WTC11 (cell line): ENCODE measurements around the gene GPBP1L1. TPM values are rescaled to one million over a fixed set of nuclear protein-coding genes. Genes with fewer than 3 reads are reported as not detected.
A peak's percentile ranks its signal among the peaks of the same experiment; 100 is the strongest.

Source experiments
- ARID4B ChIP-seq: sonication (generic); formaldehyde crosslinking; IDR thresholded peaks from 2 replicates; pipeline ENCODE4 v1.8.0; 2023; ENCODE audit warnings: missing genetic modification reagents, mild to moderate bottlenecking, borderline replicate concordance
- ATF3 ChIP-seq: sonication (generic); formaldehyde crosslinking; conservative IDR thresholded peaks from 2 replicates; pipeline ENCODE4 v1.8.1; 2022; ENCODE audit warnings: mild to moderate bottlenecking, missing genetic modification reagents
- ELF4 ChIP-seq: sonication (generic); formaldehyde crosslinking; IDR thresholded peaks from 2 replicates; pipeline ENCODE4 v1.8.1; 2022; ENCODE audit warnings: low read depth, mild to moderate bottlenecking, moderate library complexity, missing genetic modification reagents
- FOXP1 ChIP-seq: sonication (generic); formaldehyde crosslinking; IDR thresholded peaks from 2 replicates; pipeline ENCODE4 v1.8.0; 2022; ENCODE audit warnings: missing genetic modification reagents, mild to moderate bottlenecking, moderate library complexity, borderline replicate concordance
- MYBL2 ChIP-seq: sonication (generic); formaldehyde crosslinking; IDR thresholded peaks from 2 replicates; pipeline ENCODE4 v1.8.1; 2023; ENCODE audit warnings: mild to moderate bottlenecking, moderate library complexity, missing genetic modification reagents
- NR3C1 ChIP-seq: sonication (generic); formaldehyde crosslinking; conservative IDR thresholded peaks from 2 replicates; pipeline ENCODE4 v1.8.1; 2023; ENCODE audit warnings: low read depth, mild to moderate bottlenecking, missing genetic modification reagents
- SP1 ChIP-seq: sonication (generic); formaldehyde crosslinking; conservative IDR thresholded peaks from 2 replicates; pipeline ENCODE4 v1.8.1; 2022; ENCODE audit warnings: missing genetic modification reagents
- TEAD4 ChIP-seq: sonication (generic); formaldehyde crosslinking; IDR thresholded peaks from 2 replicates; pipeline ENCODE4 v1.8.0; 2022; ENCODE audit warnings: mild to moderate bottlenecking, missing genetic modification reagents
- ZNF121 ChIP-seq: sonication (generic); formaldehyde crosslinking; IDR thresholded peaks from 2 replicates; pipeline ENCODE4 v1.8.0; 2023; ENCODE audit warnings: missing genetic modification reagents
- ZNF396 ChIP-seq: fragments of 250-450 bp; sonication (Bioruptor Pico); IDR thresholded peaks from 2 replicates; pipeline ENCODE4 v1.8.0; 2021; ENCODE audit warnings: mild to moderate bottlenecking, moderate library complexity, borderline replicate concordance
- ZNF512 ChIP-seq: sonication (generic); formaldehyde crosslinking; IDR thresholded peaks from 2 replicates; pipeline ENCODE4 v1.8.1; 2022; ENCODE audit warnings: missing genetic modification reagents, borderline replicate concordance
- total RNA-seq: library from RNA; stranded (reverse); gene quantifications from 3 replicates; pipeline ENCODE4 v1.2.3, GENCODE V29; 2021
- TF ChIP-seq, protein P1 (sequence below): sonication (generic); formaldehyde crosslinking; IDR thresholded peaks from 2 replicates; pipeline ENCODE4 v1.8.1; 2022; ENCODE audit warnings: mild to moderate bottlenecking, moderate library complexity, missing genetic modification reagents
- TF ChIP-seq, protein P2 (sequence below): sonication (generic); formaldehyde crosslinking; IDR thresholded peaks from 2 replicates; pipeline ENCODE4 v1.8.1; 2022; ENCODE audit warnings: low read depth, missing genetic modification reagents, borderline replicate concordance
- TF ChIP-seq, protein P3 (sequence below): sonication (generic); formaldehyde crosslinking; IDR thresholded peaks from 2 replicates; pipeline ENCODE4 v1.8.0; 2022; ENCODE audit warnings: mild to moderate bottlenecking, missing genetic modification reagents
- TF ChIP-seq, protein P4 (sequence below): sonication (generic); formaldehyde crosslinking; IDR thresholded peaks from 2 replicates; pipeline ENCODE4 v1.8.1; 2023; ENCODE audit warnings: mild to moderate bottlenecking, missing genetic modification reagents, moderate library complexity
- TF ChIP-seq, protein P5 (sequence below): sonication (generic); formaldehyde crosslinking; IDR thresholded peaks from 2 replicates; pipeline ENCODE4 v1.8.1; 2022; ENCODE audit warnings: low read depth, mild to moderate bottlenecking, moderate library complexity, missing genetic modification reagents, borderline replicate concordance

The GPBP1L1 gene
- total RNA-seq, 1 experiment from 2014 or later, result 126 TPM

GRCh38 chr1:45583666-45584350, 102.5 kb downstream of the GPBP1L1 start, which contains the start of gene NASP (continued):
- peak; percentile 90; the same call in 1 of the 2 replicates for TF ChIP-seq ARID4B
- TF ChIP-seq, protein P1, sequence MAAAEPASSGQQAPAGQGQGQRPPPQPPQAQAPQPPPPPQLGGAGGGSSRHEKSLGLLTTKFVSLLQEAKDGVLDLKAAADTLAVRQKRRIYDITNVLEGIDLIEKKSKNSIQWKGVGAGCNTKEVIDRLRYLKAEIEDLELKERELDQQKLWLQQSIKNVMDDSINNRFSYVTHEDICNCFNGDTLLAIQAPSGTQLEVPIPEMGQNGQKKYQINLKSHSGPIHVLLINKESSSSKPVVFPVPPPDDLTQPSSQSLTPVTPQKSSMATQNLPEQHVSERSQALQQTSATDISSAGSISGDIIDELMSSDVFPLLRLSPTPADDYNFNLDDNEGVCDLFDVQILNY (CRISPR knock-in tag), result peak; percentile 61; the same call in 1 of the 2 replicates
- TF ChIP-seq, protein P2, sequence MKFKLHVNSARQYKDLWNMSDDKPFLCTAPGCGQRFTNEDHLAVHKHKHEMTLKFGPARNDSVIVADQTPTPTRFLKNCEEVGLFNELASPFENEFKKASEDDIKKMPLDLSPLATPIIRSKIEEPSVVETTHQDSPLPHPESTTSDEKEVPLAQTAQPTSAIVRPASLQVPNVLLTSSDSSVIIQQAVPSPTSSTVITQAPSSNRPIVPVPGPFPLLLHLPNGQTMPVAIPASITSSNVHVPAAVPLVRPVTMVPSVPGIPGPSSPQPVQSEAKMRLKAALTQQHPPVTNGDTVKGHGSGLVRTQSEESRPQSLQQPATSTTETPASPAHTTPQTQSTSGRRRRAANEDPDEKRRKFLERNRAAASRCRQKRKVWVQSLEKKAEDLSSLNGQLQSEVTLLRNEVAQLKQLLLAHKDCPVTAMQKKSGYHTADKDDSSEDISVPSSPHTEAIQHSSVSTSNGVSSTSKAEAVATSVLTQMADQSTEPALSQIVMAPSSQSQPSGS (CRISPR knock-in tag), result 0 out of 2 replicates have a peak, but pooled peaks have one; percentile 13
- no peak for TF ChIP-seq ATF3 (CRISPR knock-in tag)
- TF ChIP-seq FOXP1 (CRISPR knock-in tag), result peak; percentile 33
- no peak for TF ChIP-seq NR3C1 (CRISPR knock-in tag)
- TF ChIP-seq, protein P3, sequence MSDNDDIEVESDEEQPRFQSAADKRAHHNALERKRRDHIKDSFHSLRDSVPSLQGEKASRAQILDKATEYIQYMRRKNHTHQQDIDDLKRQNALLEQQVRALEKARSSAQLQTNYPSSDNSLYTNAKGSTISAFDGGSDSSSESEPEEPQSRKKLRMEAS, result peak; percentile 15; the same call in 1 of the 2 replicates
- TF ChIP-seq ZNF512 (CRISPR knock-in tag), result no peak
- TF ChIP-seq ZNF121 (CRISPR knock-in tag), result no peak
- TF ChIP-seq MYBL2, result no peak
- TF ChIP-seq, protein P4, sequence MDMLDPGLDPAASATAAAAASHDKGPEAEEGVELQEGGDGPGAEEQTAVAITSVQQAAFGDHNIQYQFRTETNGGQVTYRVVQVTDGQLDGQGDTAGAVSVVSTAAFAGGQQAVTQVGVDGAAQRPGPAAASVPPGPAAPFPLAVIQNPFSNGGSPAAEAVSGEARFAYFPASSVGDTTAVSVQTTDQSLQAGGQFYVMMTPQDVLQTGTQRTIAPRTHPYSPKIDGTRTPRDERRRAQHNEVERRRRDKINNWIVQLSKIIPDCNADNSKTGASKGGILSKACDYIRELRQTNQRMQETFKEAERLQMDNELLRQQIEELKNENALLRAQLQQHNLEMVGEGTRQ (CRISPR knock-in tag), result no peak
- no peak for TF ChIP-seq ELF4 (CRISPR knock-in tag)
- TF ChIP-seq TEAD4 (CRISPR knock-in tag), result no peak
- TF ChIP-seq, protein P5, sequence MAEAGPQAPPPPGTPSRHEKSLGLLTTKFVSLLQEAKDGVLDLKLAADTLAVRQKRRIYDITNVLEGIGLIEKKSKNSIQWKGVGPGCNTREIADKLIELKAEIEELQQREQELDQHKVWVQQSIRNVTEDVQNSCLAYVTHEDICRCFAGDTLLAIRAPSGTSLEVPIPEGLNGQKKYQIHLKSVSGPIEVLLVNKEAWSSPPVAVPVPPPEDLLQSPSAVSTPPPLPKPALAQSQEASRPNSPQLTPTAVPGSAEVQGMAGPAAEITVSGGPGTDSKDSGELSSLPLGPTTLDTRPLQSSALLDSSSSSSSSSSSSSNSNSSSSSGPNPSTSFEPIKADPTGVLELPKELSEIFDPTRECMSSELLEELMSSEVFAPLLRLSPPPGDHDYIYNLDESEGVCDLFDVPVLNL (CRISPR knock-in tag), result no peak
- no peak for TF ChIP-seq ZNF396 (CRISPR knock-in tag)
- TF ChIP-seq SP1 (CRISPR knock-in tag), result no peak; the same call in 1 of the 2 replicates
